Lower leg skin (tissue), 3 donors: ENCODE measurements around the gene GINS2.

Experiments
- POLR2A ChIP-seq, 2 donors: fragments of 450-650 bp; IDR thresholded peaks; one replicate each; pipeline ENCODE4 v1.6.1; 2016 to 2017; ENCODE audit warnings: antibody characterized with exemption in 2 of 2, mild to moderate bottlenecking in 1 of 2, moderate library complexity in 1 of 2
- TF ChIP-seq, protein P1 (sequence below), 3 donors: fragments of 450-650 bp; IDR thresholded peaks; one replicate each; pipeline ENCODE4 v1.5.1; 2016; ENCODE audit warnings: antibody characterized with exemption in 3 of 3, mild to moderate bottlenecking in 3 of 3, moderate library complexity in 2 of 3

DNA sequence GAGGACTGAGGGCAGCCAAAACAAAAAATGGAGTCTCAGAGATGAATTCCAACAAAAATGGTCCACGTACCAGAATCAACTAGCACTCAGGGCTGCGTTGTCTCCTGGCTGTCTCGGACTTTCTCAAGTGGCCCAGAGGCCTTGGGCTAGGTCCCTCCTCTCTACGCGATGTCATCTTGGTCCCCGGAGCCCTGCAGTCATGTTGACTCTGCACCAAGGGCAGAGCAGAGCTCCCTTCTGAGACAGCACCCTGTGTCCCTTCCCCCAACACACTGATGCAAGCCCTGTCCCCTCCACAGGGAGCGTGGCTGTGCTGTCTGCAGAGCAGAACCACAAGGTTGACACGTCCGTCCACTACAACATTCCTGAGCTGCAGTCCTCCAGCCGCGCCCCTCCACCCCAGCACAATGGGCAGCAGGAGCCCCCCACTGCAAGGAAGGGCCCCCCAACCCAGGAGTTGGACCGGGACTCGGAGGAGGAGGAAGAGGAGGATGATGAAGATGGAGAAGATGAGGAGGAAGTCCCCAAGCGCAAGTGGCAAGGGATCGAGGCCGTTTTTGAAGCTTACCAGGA, 20.8 kb downstream of the GINS2 start:
- TF ChIP-seq, protein P1, sequence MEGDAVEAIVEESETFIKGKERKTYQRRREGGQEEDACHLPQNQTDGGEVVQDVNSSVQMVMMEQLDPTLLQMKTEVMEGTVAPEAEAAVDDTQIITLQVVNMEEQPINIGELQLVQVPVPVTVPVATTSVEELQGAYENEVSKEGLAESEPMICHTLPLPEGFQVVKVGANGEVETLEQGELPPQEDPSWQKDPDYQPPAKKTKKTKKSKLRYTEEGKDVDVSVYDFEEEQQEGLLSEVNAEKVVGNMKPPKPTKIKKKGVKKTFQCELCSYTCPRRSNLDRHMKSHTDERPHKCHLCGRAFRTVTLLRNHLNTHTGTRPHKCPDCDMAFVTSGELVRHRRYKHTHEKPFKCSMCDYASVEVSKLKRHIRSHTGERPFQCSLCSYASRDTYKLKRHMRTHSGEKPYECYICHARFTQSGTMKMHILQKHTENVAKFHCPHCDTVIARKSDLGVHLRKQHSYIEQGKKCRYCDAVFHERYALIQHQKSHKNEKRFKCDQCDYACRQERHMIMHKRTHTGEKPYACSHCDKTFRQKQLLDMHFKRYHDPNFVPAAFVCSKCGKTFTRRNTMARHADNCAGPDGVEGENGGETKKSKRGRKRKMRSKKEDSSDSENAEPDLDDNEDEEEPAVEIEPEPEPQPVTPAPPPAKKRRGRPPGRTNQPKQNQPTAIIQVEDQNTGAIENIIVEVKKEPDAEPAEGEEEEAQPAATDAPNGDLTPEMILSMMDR (IDR thresholded peaks at IDR 0.05): no peak
- no peak for TF ChIP-seq POLR2A (IDR thresholded peaks at IDR 0.05)
